GM10266 (cell line): ENCODE measurements around the gene CST7.

Source experiments
- DNase-seq: peaks from one replicate; pipeline ENCODE4 v3.0.0; 2012; ENCODE audit errors: extremely low spot score
- CTCF ChIP-seq: IDR thresholded peaks from 2 replicates; pipeline ENCODE4 v1.5.1; 2012; ENCODE audit warnings: mild to moderate bottlenecking, low read depth; ENCODE audit not compliant: control insufficient read depth, insufficient read depth; ENCODE audit errors: missing control alignments

CST7 gene

GRCh38 chr20:24963672-24964505 lies 14.8 kb downstream of the CST7 start:
- no peak for TF ChIP-seq CTCF
- DNase-seq: no peak

- no peak for DNase-seq
- no peak for TF ChIP-seq CTCF
Measured at GRCh38 chr20:24964506-24964840, 15.4 kb downstream of the CST7 start.

- no peak for TF ChIP-seq CTCF
- no peak for DNase-seq
Measured at GRCh38 chr20:24965065-24965919, 16.2 kb downstream of the CST7 start.

- no peak for DNase-seq
- TF ChIP-seq CTCF: no peak
Measured at GRCh38 chr20:24966317-24967012, 17.4 kb downstream of the CST7 start.

- no peak for TF ChIP-seq CTCF
- DNase-seq: no peak
Measured at GRCh38 chr20:24968278-24968800, 19.3 kb downstream of the CST7 start.

GRCh38 chr20:24969186-24970029 lies 20.3 kb downstream of the CST7 start:
- no peak for TF ChIP-seq CTCF
- DNase-seq: no peak
